COLO668 (cell line): ENCODE results near the gene TRMT44.
"Not testable (repeated sequence)": the region's sequence is repeated elsewhere in the genome, so short reads cannot be mapped to it uniquely, and the experiment has no call there.

Experiments used
- DNase-seq: peaks from one replicate; lab custom pipeline; 2025; ENCODE audit not compliant: unreplicated experiment; lab: John Stamatoyannopoulos, UW

The TRMT44 gene

GRCh38 chr4:8406887-8407286, 33.7 kb upstream of the TRMT44 start:
- DNase-seq, result not testable (repeated sequence)

- no peak for DNase-seq
Measured at GRCh38 chr4:8407316-8407715, 33.3 kb upstream of the TRMT44 start.

GRCh38 chr4:8407756-8408155, 32.8 kb upstream of the TRMT44 start:
- DNase-seq, result no peak

GRCh38 chr4:8409264-8410065, 31.1 kb upstream of the TRMT44 start:
- DNase-seq, result no peak

- no peak for DNase-seq
Measured at GRCh38 chr4:8410066-8410625, 30.4 kb upstream of the TRMT44 start.

- DNase-seq, result peak; percentile 58
Measured at GRCh38 chr4:8410641-8411271, 29.8 kb upstream of the TRMT44 start.

GRCh38 chr4:8411351-8412180, 29.0 kb upstream of the TRMT44 start:
- DNase-seq, result no peak

GRCh38 chr4:8412288-8412687, 28.3 kb upstream of the TRMT44 start:
- no peak for DNase-seq

GRCh38 chr4:8414377-8414776, 26.2 kb upstream of the TRMT44 start:
- no peak for DNase-seq

- no peak for DNase-seq
Measured at GRCh38 chr4:8417071-8417614, 23.4 kb upstream of the TRMT44 start.

- no peak for DNase-seq
Measured at GRCh38 chr4:8419222-8420041, 21.1 kb upstream of the TRMT44 start.

- DNase-seq, result not testable (repeated sequence)
Measured at GRCh38 chr4:8420151-8420550, 20.4 kb upstream of the TRMT44 start.

- no peak for DNase-seq
Measured at GRCh38 chr4:8422327-8422726, 18.2 kb upstream of the TRMT44 start.

GRCh38 chr4:8422786-8423185, 17.8 kb upstream of the TRMT44 start:
- DNase-seq, result no peak

- DNase-seq, result no peak
Measured at GRCh38 chr4:8427262-8427661, 13.3 kb upstream of the TRMT44 start.

- DNase-seq, result peak; percentile 29
Measured at GRCh38 chr4:8427761-8428287, 12.8 kb upstream of the TRMT44 start.

- DNase-seq, result peak; percentile 89
Measured at GRCh38 chr4:8428288-8429097, 12.1 kb upstream of the TRMT44 start.

- DNase-seq, result no peak
Measured at GRCh38 chr4:8431553-8431952, 9.0 kb upstream of the TRMT44 start.

GRCh38 chr4:8433136-8433535, 7.4 kb upstream of the TRMT44 start:
- no peak for DNase-seq
